Transverse colon (tissue), 3 donors: ENCODE results near the gene AREG.

Experiments used
- CTCF ChIP-seq, 5 experiments: fragments of 200-600 bp in 3 of 5; fragments of 450-650 bp in 2 of 5; sonication (generic) in 3 of 5; IDR thresholded peaks; 1 replicate in 2 of 5; 2 replicates in 3 of 5; pipeline ENCODE4 v1.5.1; 2016 to 2017; ENCODE audit warnings: antibody characterized with exemption in 5 of 5, inconsistent platforms in 3 of 5, mild to moderate bottlenecking in 2 of 5, moderate library complexity in 1 of 5
- POLR2A ChIP-seq: fragments of 450-650 bp; IDR thresholded peaks from one replicate; pipeline ENCODE4 v1.6.1; 2016; ENCODE audit warnings: antibody characterized with exemption, mild to moderate bottlenecking, moderate library complexity

- TF ChIP-seq POLR2A (no peak), CTCF (IDR thresholded peaks at IDR 0.05) (no peak)
These were observed 37.1 kb downstream of the AREG start for GRCh38 chr4:74481891-74482609.
